COR-L47 (cell line): ENCODE results near the gene SLC25A53.
"Not testable (repeated sequence)": the region's sequence is repeated elsewhere in the genome, so short reads cannot be mapped to it uniquely, and the experiment has no call there.

Experiments
- DNase-seq: peaks from one replicate; lab custom pipeline; 2025; lab: John Stamatoyannopoulos, UW

The SLC25A53 gene

GRCh38 chrX:104134583-104135261, 22.1 kb downstream of the SLC25A53 start:
- DNase-seq, result no peak

- DNase-seq, result no peak
Observed at GRCh38 chrX:104130808-104131207, 26.0 kb downstream of the SLC25A53 start.

- no peak for DNase-seq
Observed at GRCh38 chrX:104126856-104127255, 30.0 kb downstream of the SLC25A53 start.

- DNase-seq, result no peak
Observed at GRCh38 chrX:104122829-104123228, 34.0 kb downstream of the SLC25A53 start.

DNA sequence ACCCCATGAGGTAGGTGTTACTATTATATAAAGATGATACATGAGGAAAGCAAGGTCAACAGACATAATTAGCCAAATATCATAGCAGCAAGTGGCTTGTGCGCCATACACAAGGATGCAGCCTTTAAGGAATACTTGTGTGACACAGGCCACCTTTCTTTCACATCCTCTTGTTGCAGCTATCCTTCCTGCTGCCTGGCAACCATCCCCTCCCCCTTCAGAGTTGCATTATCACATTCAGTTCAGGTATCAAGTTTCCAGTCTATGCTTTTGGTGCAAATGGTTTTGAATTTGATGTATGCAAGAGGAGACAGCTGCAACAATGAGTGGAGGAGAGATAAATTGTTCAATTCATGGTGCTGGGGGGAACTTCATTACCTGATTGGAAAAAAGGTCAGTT, 38.0 kb downstream of the SLC25A53 start:
- peak; percentile 39 for DNase-seq

DNA sequence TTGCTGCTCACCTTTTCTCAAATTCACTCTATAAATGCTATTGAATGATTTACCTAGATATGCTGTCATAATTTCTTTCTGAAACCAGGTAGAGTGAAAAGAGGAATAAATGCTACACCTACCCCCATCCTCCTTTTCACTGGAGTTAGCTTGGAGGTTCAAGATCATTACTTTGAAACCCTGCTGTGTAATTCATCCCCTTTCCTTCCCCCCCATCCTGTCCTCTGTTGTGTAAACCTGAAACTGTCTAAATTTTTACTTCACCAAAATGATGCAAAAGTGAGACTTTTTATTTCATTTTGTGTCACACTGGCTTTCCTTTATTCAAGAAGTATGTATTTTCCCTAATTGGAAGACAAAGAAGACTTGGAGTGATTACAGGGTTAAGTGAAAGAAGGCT, 39.0 kb downstream of the SLC25A53 start:
- DNase-seq, result no peak

DNA sequence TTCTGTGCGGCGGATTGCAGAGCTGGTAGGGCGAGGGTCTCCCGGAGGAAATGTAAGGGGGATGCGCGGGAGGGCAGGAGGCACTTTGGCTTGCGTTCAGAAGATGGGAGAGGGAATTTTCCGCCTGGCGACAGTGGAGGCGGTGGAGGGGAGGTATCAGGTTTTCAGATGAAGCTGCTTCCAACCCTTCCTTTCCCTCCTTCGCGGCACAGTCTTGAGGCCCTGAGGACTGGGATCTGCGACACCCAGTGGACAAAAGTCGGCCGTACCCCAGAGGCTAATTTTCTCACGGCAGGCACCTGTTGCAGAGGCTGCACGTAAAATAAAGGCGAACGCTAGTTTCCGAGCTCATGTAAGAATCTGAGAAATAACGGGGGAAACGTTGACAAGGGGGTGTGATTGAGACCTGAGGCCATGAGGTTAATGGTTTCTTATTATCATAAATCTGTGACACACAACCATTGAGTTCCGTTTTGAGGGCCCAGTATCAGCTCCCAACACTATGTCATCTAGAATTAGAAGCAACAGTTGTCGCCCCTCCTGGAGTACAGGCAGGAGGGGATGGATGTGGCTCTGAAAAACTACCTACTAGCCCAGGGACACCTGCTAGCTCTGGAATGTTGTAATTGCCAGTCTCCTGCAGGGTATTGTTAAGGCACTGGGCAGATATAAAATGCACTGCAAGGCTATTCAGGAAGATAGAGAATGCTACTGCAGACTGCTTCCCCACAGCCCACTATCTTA, 43.4 kb downstream of the SLC25A53 start:
- DNase-seq, result peak; percentile 71

GRCh38 chrX:104112326-104112951, 44.4 kb downstream of the SLC25A53 start, which contains the start of gene ZCCHC18:
Gene ZCCHC18, plus strand, starts transcription at chrX:104112523. Its CDS starts 1,589 bp downstream, at chrX:104114112.
- DNase-seq, result peak; percentile 77

GRCh38 chrX:104110491-104111240, 46.1 kb downstream of the SLC25A53 start:
- not testable (repeated sequence) for DNase-seq

GRCh38 chrX:104108955-104109354, 47.9 kb downstream of the SLC25A53 start:
- no peak for DNase-seq

DNA sequence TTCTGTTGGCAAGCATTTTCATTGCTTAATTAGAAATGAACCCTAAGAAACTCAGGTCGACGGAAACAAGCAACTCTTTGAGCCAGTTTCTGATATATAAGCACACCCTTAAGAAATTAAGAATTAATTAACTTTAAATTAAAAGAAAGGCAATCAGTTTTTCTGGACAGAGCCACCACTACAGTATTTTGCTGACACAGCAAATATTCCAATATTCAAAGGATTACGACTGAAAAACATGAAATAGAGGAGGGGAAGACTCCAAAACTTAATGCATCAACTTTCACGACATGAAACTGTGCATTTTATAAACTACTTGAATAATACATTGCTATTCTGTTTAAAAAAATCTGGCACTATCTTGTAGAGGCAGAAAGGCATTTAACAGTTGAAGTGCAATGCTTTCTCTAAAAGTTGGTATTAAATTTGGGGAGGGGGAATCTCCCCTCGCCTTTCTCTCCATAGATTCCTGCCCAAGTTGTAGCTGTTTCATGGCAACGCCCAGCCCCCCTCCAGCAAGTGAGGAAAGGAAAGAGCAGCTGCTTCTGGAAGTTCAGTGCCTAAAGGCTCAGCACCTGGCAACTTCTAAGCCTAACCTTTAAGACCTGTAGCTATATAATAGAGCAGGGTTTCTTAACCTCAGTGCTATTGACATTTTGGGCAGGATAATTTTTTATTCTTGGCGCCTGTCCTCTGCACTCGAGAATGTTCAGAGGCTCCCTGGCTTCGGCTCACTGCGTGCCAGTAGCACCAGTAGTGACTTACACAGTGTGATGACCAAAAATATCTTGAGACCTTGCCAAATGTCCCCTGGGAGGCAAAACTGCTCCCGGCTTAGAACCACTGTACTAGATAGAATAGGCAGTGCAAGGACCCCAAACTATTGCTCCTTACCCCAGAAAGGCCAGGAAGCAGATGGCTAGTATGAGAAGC, 51.2 kb downstream of the SLC25A53 start:
- DNase-seq, result no peak

DNA sequence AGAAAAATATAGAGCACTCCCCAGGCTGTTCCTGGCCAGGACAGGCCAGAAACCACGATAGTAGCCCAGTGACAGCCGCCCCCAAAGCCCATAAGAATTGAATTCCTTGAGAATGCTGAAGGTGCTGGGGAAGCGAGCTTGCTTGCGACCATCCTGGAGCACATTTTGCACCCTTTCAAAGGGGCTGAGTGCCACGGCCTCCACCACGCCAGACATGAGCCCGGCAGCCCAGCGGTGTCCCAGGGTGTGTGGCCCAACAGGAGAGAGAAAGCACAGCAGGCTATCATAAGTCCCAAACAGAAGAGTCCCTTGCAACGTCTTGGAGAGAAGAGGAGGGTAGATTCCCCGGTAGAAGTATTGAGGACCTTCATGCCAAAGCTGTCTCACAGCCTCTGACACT, 52.1 kb downstream of the SLC25A53 start:
- DNase-seq, result no peak

DNA sequence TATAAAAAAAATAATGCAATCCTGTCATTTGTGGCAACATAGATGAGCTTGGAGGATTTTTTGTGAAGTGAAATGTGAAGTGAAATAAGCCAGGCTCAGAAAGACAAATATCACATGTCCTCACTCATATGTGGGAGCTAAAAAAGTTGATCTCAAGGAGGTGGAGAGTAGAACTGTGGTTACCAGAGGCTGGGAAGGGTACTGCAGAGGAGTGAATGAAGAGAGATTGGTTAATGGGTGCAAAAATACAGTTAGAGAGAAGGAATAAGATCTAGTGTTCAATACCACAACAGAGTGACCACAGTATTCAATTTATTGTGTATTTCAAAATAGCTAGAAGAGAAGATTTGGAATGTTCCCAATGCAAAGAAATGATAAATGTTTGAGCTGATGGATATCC, 57.9 kb downstream of the SLC25A53 start:
- DNase-seq, result no peak

DNA sequence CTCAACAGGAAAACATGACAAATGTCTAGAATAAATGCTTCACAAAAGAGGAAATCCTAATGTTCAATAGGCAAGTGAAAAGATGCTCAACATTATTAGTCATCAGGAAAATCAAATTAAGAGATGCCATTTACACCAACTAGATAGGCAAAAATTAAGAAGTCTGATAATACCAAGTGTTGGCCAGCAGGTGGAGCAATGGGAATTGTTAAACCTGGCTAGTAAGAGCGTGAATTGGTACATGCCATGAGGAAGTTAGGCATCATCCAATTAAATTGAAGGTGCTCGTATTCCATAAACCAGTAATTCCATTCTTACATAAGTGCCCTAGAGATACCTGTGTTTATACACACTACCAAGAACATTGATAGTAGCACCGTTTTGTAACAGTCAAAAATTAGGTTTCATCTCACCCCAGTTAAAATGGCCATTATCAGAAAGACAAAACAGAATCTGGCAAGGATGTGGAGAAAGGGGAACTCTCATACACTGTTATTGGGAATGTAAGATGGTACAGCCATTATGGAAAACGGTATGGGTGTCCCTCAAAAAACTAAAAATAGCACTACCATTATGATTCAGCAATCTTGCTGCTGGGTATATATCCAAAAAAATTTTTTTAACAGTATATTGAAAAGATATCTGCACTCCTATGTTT, 58.5 kb downstream of the SLC25A53 start:
- peak; percentile 37 for DNase-seq

- DNase-seq, result no peak
Observed at GRCh38 chrX:104085919-104086318, 70.9 kb downstream of the SLC25A53 start.

DNA sequence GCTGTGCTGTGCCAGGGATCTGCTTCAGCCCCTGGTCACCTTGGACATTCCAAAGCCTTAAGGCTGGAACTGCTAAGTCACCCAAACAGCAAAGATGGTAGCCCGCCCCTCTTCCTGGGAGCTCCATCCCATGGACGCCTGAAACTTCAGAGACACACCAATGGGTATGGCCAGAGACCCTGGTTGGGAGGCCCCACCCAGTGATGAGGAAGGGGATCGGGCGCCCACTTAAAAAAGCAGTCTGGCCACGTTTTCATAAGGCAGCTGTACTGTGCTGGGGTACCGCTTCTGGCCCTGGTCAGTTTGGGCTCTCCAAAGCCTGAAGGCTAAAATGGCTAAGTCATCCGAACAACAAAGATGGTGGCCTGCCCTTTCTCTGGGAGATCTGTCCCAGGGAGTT, 71.3 kb downstream of the SLC25A53 start:
- DNase-seq, result no peak

GRCh38 chrX:104084534-104085277, 72.1 kb downstream of the SLC25A53 start:
- no peak for DNase-seq

DNA sequence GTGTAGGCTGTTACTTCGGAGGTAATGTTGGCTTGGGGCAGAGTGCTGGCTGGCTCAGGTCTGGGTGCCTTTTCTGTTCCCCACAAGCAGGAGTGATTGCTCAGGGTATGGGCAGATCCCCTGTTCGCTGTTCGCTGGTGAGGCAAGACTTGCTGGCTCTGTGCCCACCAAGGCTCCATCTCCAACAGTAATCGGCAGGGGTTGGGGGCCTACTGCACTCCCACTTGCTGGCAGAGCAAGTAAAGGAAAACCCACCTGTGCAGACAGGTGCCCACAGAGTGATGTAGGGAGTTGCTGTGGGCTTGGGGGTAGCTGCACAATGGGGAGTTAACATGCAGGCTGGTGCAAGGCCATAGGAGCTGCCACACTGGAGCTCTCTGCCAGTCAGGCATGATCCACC, 72.7 kb downstream of the SLC25A53 start:
- DNase-seq, result no peak

- not testable (repeated sequence) for DNase-seq
Observed at GRCh38 chrX:104077854-104078253, 79.0 kb downstream of the SLC25A53 start.
